Hepatocyte (in vitro differentiated cells): ENCODE results near the gene SLC34A3.

ENCODE experiments used
- CTCF ChIP-seq: fragments of 200-600 bp; sonication (generic); IDR thresholded peaks from 2 replicates; pipeline ENCODE4 v1.5.1; 2016; ENCODE audit warnings: antibody characterized with exemption, mild to moderate bottlenecking; ENCODE audit not compliant: poor library complexity
- EZH2 ChIP-seq: fragments of 200-600 bp; sonication (generic); IDR thresholded peaks from 2 replicates; pipeline ENCODE4 v1.6.1; 2016; ENCODE audit warnings: antibody characterized with exemption, mild to moderate bottlenecking, borderline replicate concordance

GRCh38 chr9:137198902-137199283 is 31.8 kb upstream of the SLC34A3 start:
- TF ChIP-seq EZH2 (no peak), CTCF (no peak)
